ENCODE results near the gene KIAA1210. TPM values are rescaled to one million over a fixed set of nuclear protein-coding genes. Genes with fewer than 3 reads are reported as not detected.

Gene KIAA1210
- total RNA-seq, 1 donor from 2014 or later, result 0.56 TPM

GRCh38 chrX:119145241-119145653 lies 17.6 kb upstream of the KIAA1210 start:
- H3K9me3 Mint-ChIP-seq, result peaks cover 16% of the 10 kb centered on the region
- H3K4me1 Mint-ChIP-seq, result no peaks in the 10 kb centered on the region
- no peaks in the 10 kb centered on the region for H3K36me3 Mint-ChIP-seq
- TF ChIP-seq CTCF (IDR thresholded peaks at IDR 0.05; ENCODE audit: unreplicated experiment), result no peak
- peaks cover 2% of the 10 kb centered on the region for H3K27me3 Mint-ChIP-seq (ENCODE audit: low read depth)
- no peak overlapping the region for H3K4me3 Mint-ChIP-seq
- no peak for DNase-seq (ENCODE audit: low spot score in 2 of 2, unreplicated experiment in 2 of 2)
- H3K27ac Mint-ChIP-seq, result no peak overlapping the region

GRCh38 chrX:119134466-119134865 lies 6.9 kb upstream of the KIAA1210 start:
- Mint-ChIP-seq H3K4me3 (no peak overlapping the region), H3K9me3 (peaks cover 28% of the 10 kb centered on the region), H3K4me1 (no peaks in the 10 kb centered on the region), H3K36me3 (no peaks in the 10 kb centered on the region), H3K27ac (no peak overlapping the region), H3K27me3 (ENCODE audit: low read depth) (no peaks in the 10 kb centered on the region)
- no peak for DNase-seq (ENCODE audit: low spot score in 2 of 2, unreplicated experiment in 2 of 2)
- TF ChIP-seq CTCF (IDR thresholded peaks at IDR 0.05; ENCODE audit: unreplicated experiment), result no peak

GRCh38 chrX:119132961-119133360 lies 5.3 kb upstream of the KIAA1210 start:
- no peaks in the 10 kb centered on the region for H3K36me3 Mint-ChIP-seq
- peaks cover 28% of the 10 kb centered on the region for H3K9me3 Mint-ChIP-seq

GRCh38 chrX:119132316-119132715 lies 4.7 kb upstream of the KIAA1210 start:
- Mint-ChIP-seq H3K9me3 (peaks cover 23% of the 10 kb centered on the region), H3K27ac (no peak overlapping the region), H3K27me3 (ENCODE audit: low read depth) (no peaks in the 10 kb centered on the region), H3K4me1 (no peaks in the 10 kb centered on the region), H3K36me3 (no peaks in the 10 kb centered on the region), H3K4me3 (no peak overlapping the region)
- DNase-seq (ENCODE audit: low spot score in 2 of 2, unreplicated experiment in 2 of 2), result no peak
- TF ChIP-seq CTCF (IDR thresholded peaks at IDR 0.05; ENCODE audit: unreplicated experiment), result no peak

More at GRCh38 chrX:119132961-119133360, 5.3 kb upstream of the KIAA1210 start:
- no peak for DNase-seq (ENCODE audit: low spot score in 2 of 2, unreplicated experiment in 2 of 2)
- Mint-ChIP-seq H3K27ac (no peak overlapping the region), H3K4me1 (no peaks in the 10 kb centered on the region), H3K4me3 (no peak overlapping the region), H3K27me3 (ENCODE audit: low read depth) (no peaks in the 10 kb centered on the region)
- no peak for TF ChIP-seq CTCF (IDR thresholded peaks at IDR 0.05; ENCODE audit: unreplicated experiment)

- H3K27me3 Mint-ChIP-seq (ENCODE audit: low read depth), result no peaks in the 10 kb centered on the region
- no peaks in the 10 kb centered on the region for H3K4me1 Mint-ChIP-seq
- no peak for DNase-seq (ENCODE audit: low spot score in 2 of 2, unreplicated experiment in 2 of 2)
- H3K9me3 Mint-ChIP-seq, result peaks cover 23% of the 10 kb centered on the region
- no peak overlapping the region for H3K27ac Mint-ChIP-seq
- TF ChIP-seq CTCF (IDR thresholded peaks at IDR 0.05; ENCODE audit: unreplicated experiment), result no peak
- no peaks in the 10 kb centered on the region for H3K36me3 Mint-ChIP-seq
- no peak overlapping the region for H3K4me3 Mint-ChIP-seq
Observed at GRCh38 chrX:119130911-119131310, 3.3 kb upstream of the KIAA1210 start.

GRCh38 chrX:119121341-119121740 lies 6.3 kb downstream of the KIAA1210 start:
- no peaks in the 10 kb centered on the region for H3K4me1 Mint-ChIP-seq
- no peak for TF ChIP-seq CTCF (IDR thresholded peaks at IDR 0.05; ENCODE audit: unreplicated experiment)
- peaks cover 4% of the 10 kb centered on the region for H3K27me3 Mint-ChIP-seq (ENCODE audit: low read depth)
- H3K27ac Mint-ChIP-seq, result no peak overlapping the region
- DNase-seq (ENCODE audit: low spot score in 2 of 2, unreplicated experiment in 2 of 2), result no peak
- H3K9me3 Mint-ChIP-seq, result peaks cover 11% of the 10 kb centered on the region
- no peaks in the 10 kb centered on the region for H3K36me3 Mint-ChIP-seq
- no peak overlapping the region for H3K4me3 Mint-ChIP-seq
